ENCODE data around the gene FBXO31. TPM values are rescaled to one million over a fixed set of nuclear protein-coding genes. Genes with fewer than 3 reads are reported as not detected.
A peak's percentile ranks its signal among the peaks of the same experiment; 100 is the strongest.

FBXO31 gene
- total RNA-seq, 1 donor from 2014 or later, result 34.7 TPM

DNA sequence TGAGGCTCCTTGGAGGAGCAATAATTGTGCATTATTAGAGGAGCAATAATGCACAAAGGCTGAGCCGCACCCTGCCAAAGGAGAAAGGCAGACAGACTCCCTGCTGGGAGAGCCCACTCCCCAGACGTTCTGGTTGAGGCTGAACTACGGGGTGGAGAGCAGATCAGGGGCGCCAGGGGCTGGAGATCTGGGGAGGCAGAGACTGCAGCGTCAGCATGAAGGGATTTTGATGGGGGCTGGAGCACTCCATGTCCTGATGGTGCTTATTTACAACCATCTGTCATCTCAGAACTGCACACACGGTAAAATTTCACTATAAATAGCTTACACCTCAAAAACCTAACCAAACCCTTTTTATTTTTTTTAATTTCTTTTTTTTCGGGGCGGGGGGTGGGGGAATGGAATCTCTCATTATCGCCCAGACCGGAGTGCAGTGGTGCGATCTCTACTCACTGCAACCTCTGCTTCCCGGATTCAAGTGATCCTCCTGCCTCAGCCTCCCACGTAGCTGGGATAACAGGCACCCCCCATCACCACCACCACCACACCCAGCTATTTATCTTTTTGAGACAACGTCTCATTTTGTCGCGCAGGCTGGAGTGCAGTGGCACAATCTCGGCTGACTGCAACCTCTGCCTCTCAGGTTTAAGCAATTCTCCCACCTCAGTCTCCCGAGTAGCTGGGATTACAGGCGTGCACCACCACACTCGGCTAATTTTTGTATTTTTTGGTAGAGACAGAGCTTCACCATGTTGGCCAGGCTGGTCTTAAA is 62.1 kb downstream of the FBXO31 start:
- H3K4me1 Mint-ChIP-seq (ENCODE audit: unreplicated experiment), result peaks cover 18% of the 10 kb centered on the region
- H3K9me3 Mint-ChIP-seq (ENCODE audit: unreplicated experiment), result no peaks in the 10 kb centered on the region
- H3K27ac Mint-ChIP-seq (ENCODE audit: unreplicated experiment), result no peak overlapping the region
- no peaks in the 10 kb centered on the region for H3K36me3 Mint-ChIP-seq (ENCODE audit: unreplicated experiment)
- no peaks in the 10 kb centered on the region for H3K27me3 Mint-ChIP-seq (ENCODE audit: unreplicated experiment)
- TF ChIP-seq CTCF (IDR thresholded peaks at IDR 0.05), result no peak
- H3K4me3 Mint-ChIP-seq (ENCODE audit: unreplicated experiment), result no peak overlapping the region
- no peak for DNase-seq (ENCODE audit: extremely low spot score, unreplicated experiment)

DNA sequence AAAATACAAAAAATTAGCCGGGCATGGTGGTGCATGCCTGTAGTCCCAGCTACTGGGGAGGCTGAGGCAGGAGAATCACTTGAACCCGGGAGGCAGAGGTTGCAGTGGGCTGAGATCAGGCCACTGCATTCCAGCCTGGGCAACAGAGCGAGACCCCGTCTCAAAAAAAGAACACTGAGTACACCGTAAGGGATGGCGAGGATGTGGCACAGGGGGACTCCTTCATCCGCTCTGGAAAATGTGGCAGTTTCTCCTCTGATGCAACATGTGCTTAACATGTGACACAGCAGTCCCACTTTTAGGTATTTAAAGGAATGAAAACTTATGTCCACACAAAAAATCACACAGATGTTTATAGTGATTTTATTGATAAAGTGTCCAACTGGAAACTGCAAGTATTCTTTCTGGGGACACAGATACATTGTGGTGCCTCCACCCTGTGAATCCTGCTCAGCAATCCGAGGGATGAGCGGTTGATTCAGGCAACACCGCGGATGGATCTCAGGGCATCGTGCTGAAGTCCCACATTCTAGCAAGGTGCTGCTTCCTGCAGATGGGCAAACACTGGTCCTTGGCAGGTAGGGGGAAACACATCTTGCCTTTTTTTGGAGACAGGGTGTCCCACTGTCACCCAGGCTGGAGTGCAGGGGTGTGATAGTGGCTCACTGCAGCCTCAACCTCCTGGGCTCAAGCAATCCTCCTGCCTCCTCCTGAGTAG is 62.9 kb downstream of the FBXO31 start:
- H3K4me3 Mint-ChIP-seq (ENCODE audit: unreplicated experiment), result no peak overlapping the region
- no peak for DNase-seq (ENCODE audit: extremely low spot score, unreplicated experiment)
- H3K27ac Mint-ChIP-seq (ENCODE audit: unreplicated experiment), result no peak overlapping the region
- H3K36me3 Mint-ChIP-seq (ENCODE audit: unreplicated experiment), result no peaks in the 10 kb centered on the region
- no peak for TF ChIP-seq CTCF (IDR thresholded peaks at IDR 0.05)
- H3K9me3 Mint-ChIP-seq (ENCODE audit: unreplicated experiment), result no peaks in the 10 kb centered on the region
- H3K4me1 Mint-ChIP-seq (ENCODE audit: unreplicated experiment), result peaks cover 18% of the 10 kb centered on the region
- H3K27me3 Mint-ChIP-seq (ENCODE audit: unreplicated experiment), result no peaks in the 10 kb centered on the region

DNA sequence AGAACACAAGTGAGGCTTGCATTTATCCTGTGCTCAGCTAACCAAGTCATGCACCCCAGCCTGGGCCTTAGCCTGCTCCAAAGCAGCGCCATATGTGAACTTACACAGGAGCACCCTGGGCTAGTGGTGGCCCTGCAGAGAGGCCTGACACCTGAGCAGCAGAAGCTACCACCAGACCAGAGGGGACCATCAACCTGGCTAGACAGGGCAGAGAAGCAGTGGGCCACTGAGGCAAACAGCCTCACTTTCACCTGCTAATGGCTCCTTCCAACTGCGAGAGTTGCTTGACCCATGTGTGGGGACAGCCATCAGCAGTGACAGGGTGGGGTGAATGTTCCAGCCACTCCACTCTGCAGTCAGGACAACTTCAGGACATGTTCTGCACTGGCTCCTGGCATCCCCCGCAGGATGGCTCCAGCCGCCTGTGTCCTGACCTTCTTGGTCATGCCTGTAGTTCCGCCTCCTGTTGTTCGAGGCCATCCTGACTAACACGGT is 63.5 kb downstream of the FBXO31 start:
- no peaks in the 10 kb centered on the region for H3K36me3 Mint-ChIP-seq (ENCODE audit: unreplicated experiment)
- no peaks in the 10 kb centered on the region for H3K9me3 Mint-ChIP-seq (ENCODE audit: unreplicated experiment)
- H3K4me1 Mint-ChIP-seq (ENCODE audit: unreplicated experiment), result peaks cover 14% of the 10 kb centered on the region
- TF ChIP-seq CTCF (IDR thresholded peaks at IDR 0.05), result no peak
- H3K4me3 Mint-ChIP-seq (ENCODE audit: unreplicated experiment), result no peak overlapping the region
- no peak for DNase-seq (ENCODE audit: extremely low spot score, unreplicated experiment)
- H3K27me3 Mint-ChIP-seq (ENCODE audit: unreplicated experiment), result no peaks in the 10 kb centered on the region
- H3K27ac Mint-ChIP-seq (ENCODE audit: unreplicated experiment), result no peak overlapping the region

- no peaks in the 10 kb centered on the region for H3K9me3 Mint-ChIP-seq (ENCODE audit: unreplicated experiment)
- H3K36me3 Mint-ChIP-seq (ENCODE audit: unreplicated experiment), result no peaks in the 10 kb centered on the region
- H3K27me3 Mint-ChIP-seq (ENCODE audit: unreplicated experiment), result no peaks in the 10 kb centered on the region
- no peak for TF ChIP-seq CTCF (IDR thresholded peaks at IDR 0.05)
- no peak for DNase-seq (ENCODE audit: extremely low spot score, unreplicated experiment)
- peak overlapping the region; percentile 86 for H3K4me3 Mint-ChIP-seq (ENCODE audit: unreplicated experiment)
- peaks cover 14% of the 10 kb centered on the region for H3K4me1 Mint-ChIP-seq (ENCODE audit: unreplicated experiment)
- peak overlapping the region; percentile 6 for H3K27ac Mint-ChIP-seq (ENCODE audit: unreplicated experiment)
Observed at GRCh38 chr16:87319011-87319410, 64.6 kb downstream of the FBXO31 start.

All from osteocyte (in vitro differentiated cells).